Measurements from ENCODE around the gene LGI4. TPM values are rescaled to one million over a fixed set of nuclear protein-coding genes. Genes with fewer than 3 reads are reported as not detected.

LGI4 gene
- total and polyA plus RNA-seq, 4 experiments from 2014 or later: 0.72 to 0.81 TPM; not detected in 2

DNA sequence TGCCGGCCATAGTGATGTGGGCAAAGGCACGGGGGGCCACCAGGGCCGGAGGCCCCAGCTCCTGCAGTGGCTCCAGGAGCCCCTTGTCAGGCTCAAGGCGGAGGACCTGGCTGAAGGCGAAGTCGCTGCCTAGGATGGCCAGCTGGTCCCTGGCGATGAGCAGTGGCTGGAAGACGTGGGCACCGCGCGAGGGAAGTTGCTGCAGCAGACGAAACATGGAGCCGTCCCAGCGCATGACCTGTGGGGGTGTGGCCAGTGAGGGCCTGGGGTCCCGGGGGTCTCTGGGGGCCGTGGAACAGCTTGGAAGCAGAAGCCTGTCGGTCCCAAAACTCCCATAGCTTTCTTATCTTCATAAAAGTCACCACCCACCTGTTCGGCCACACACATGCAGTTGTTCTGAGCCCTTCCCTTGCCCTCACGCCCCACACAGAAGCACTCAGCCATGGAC is 9.6 kb downstream of the LGI4 start:
- Mint-ChIP-seq H3K4me1 (peaks cover 9 to 16% (median 12%) of the 10 kb centered on the region in 4 donors), H3K36me3 (no peaks in the 10 kb centered on the region), H3K27ac (no peak overlapping the region), H3K4me3 (peak overlapping the region in 2 of 8 donors; percentile 44 to 45), H3K27me3 (no peaks in the 10 kb centered on the region), H3K9me3 (no peaks in the 10 kb centered on the region)
- ChIA-PET CTCF (ENCODE audit: partially characterized antibody) (interaction anchor here (1.1 to 1.3 kb wide), 2 partner anchors 9 to 486 kb away, joined by 3 read pairs; no protein-coding TSS in a partner anchor), POLR2A (ENCODE audit: partially characterized antibody) (interaction anchor here (0.7 to 3.0 kb wide), 7 partner anchors 9 to 143 kb away, joined by 3 to 23 read pairs (median 6); partner anchors contain the start of genes FXYD5, FXYD7 and USF2)
- intact Hi-C loops (cut with micrococcal nuclease): no loop called here
- Histone ChIP-seq H3K4me1 (ENCODE audit: insufficient read depth, low read length) (peaks cover 13% of the 10 kb centered on the region), H3K27me3 (ENCODE audit: insufficient read depth, low read length) (no peaks in the 10 kb centered on the region), H3K36me3 (ENCODE audit: insufficient read depth, low read length) (no peaks in the 10 kb centered on the region), H3K4me3 (ENCODE audit: low read length in 2 of 2) (no peak overlapping the region), H3K9me3 (ENCODE audit: control insufficient read depth in 1 of 2, low read length in 2 of 2) (no peaks in the 10 kb centered on the region), H3K27ac (ENCODE audit: low read depth, low read length) (no peak overlapping the region)
- no peak for DNase-seq

DNA sequence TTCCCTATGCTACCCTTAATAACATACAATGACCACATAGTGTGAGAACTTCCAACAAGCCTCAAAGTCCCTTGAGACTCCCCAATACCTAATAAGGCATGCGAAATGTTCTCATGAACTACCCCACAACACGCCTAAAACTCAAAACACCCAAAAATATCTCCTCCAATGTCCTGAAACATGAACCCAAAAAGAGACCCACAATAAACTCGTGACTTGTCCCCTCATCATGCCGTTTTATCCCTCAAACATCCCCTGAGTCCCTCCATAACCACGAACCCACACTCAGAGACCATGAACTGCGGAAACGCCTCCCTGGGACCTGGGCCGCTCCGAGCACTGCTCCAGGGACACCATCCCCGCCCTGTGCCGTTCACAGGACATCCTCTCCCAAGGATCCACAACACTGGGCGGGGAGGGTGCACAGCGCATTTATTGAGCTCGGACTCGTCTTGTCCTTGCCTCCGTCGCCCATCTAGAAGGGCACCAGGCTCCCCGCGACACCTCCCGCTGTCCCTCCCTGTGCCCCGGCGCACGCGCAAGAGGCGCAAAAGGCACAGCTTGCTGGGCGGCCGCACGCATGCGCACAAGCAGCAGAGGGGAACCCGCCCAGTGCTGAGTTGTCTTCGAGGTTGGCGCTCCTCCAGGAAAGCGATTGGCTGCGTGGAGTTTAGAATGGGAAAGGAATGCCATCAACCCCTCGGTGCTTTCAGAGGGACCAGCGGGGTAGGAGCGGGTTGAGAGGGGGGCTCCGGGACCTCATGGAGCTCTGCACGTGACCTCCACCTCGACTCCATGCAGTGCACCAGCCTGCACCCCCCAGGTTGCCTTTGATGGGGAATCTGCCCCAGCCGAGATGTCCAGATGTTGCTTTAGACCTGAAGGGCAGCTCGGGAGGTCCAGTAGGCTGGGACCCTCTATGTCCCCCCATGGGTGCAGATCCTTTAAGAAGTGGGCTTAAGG is 10.5 kb downstream of the LGI4 start:
- intact Hi-C loops (cut with micrococcal nuclease): no loop called here
- ChIA-PET CTCF (ENCODE audit: partially characterized antibody) (interaction anchor here (0.6 to 2.4 kb wide), 9 partner anchors 9 to 697 kb away, joined by 3 to 11 read pairs (median 3); partner anchors contain the start of gene FXYD3), POLR2A (ENCODE audit: partially characterized antibody) (interaction anchor here (0.7 to 3.0 kb wide), 10 partner anchors 9 to 145 kb away, joined by 3 to 23 read pairs (median 5); partner anchors contain the start of genes FXYD5, FXYD7 and USF2)
- Histone ChIP-seq H3K36me3 (ENCODE audit: insufficient read depth, low read length) (no peaks in the 10 kb centered on the region), H3K27me3 (ENCODE audit: insufficient read depth, low read length) (no peaks in the 10 kb centered on the region), H3K4me1 (ENCODE audit: insufficient read depth, low read length) (peaks cover 13% of the 10 kb centered on the region), H3K27ac (ENCODE audit: low read depth, low read length) (peak overlapping the region; percentile 47), H3K9me3 (ENCODE audit: control insufficient read depth in 1 of 2, low read length in 2 of 2) (no peaks in the 10 kb centered on the region), H3K4me3 (ENCODE audit: low read length in 2 of 2) (peak overlapping the region; percentile 40 to 57)
- H3K9me3 Mint-ChIP-seq: no peaks in the 10 kb centered on the region
- no peaks in the 10 kb centered on the region for H3K27me3 Mint-ChIP-seq
- H3K27ac Mint-ChIP-seq: peak overlapping the region; percentile 58 to 90 (median 86)
- no peaks in the 10 kb centered on the region for H3K36me3 Mint-ChIP-seq
- peaks cover 9 to 16% (median 12%) of the 10 kb centered on the region in 4 donors for H3K4me1 Mint-ChIP-seq
- peak overlapping the region; percentile 77 to 88 (median 84) for H3K4me3 Mint-ChIP-seq
- peak; percentile 83 to 85 (median 83) for DNase-seq

DNA sequence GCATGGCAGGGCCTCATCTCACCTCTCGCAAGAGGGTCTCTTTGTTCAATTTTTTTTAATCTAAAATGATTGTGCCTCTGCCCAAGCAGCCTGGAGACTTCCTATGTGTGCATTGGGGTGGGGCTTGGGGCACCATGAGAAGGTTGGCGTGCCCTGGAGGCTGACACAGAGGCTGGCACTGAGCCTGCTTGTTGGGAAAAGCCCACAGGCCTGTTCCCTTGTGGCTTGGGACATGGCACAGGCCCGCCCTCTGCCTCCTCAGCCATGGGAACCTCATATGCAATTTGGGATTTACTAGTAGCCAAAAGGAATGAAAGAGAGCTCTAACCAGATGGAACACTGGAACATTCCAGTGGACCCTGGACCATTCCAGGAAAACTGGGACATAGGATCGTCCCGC is 11.3 kb downstream of the LGI4 start:
- H3K36me3 Mint-ChIP-seq: no peaks in the 10 kb centered on the region
- H3K4me3 Mint-ChIP-seq: peak overlapping the region in 7 of 8 donors; percentile 77 to 88 (median 84)
- H3K9me3 Mint-ChIP-seq: no peaks in the 10 kb centered on the region
- Histone ChIP-seq H3K27me3 (ENCODE audit: insufficient read depth, low read length) (no peaks in the 10 kb centered on the region), H3K4me3 (ENCODE audit: low read length in 2 of 2) (no peak overlapping the region), H3K9me3 (ENCODE audit: control insufficient read depth in 1 of 2, low read length in 2 of 2) (no peaks in the 10 kb centered on the region), H3K27ac (ENCODE audit: low read depth, low read length) (no peak overlapping the region), H3K4me1 (ENCODE audit: insufficient read depth, low read length) (peaks cover 13% of the 10 kb centered on the region), H3K36me3 (ENCODE audit: insufficient read depth, low read length) (no peaks in the 10 kb centered on the region)
- H3K27ac Mint-ChIP-seq: peak overlapping the region in 1 of 7 donors; percentile 90
- DNase-seq: no peak
- intact Hi-C loops (cut with micrococcal nuclease): no loop called here
- H3K4me1 Mint-ChIP-seq: peaks cover 9 to 16% (median 12%) of the 10 kb centered on the region in 4 donors
- ChIA-PET POLR2A (ENCODE audit: partially characterized antibody) (interaction anchor here (0.9 to 3.0 kb wide), 3 partner anchors 18 to 145 kb away, joined by 3 to 23 read pairs (median 12); partner anchors contain the start of genes FXYD7 and USF2), CTCF (ENCODE audit: partially characterized antibody) (interaction anchor here (1.0 to 2.4 kb wide), 3 partner anchors 8 to 57 kb away, joined by 3 to 11 read pairs (median 6); partner anchors contain the start of gene FXYD3)
- no peaks in the 10 kb centered on the region for H3K27me3 Mint-ChIP-seq

DNA sequence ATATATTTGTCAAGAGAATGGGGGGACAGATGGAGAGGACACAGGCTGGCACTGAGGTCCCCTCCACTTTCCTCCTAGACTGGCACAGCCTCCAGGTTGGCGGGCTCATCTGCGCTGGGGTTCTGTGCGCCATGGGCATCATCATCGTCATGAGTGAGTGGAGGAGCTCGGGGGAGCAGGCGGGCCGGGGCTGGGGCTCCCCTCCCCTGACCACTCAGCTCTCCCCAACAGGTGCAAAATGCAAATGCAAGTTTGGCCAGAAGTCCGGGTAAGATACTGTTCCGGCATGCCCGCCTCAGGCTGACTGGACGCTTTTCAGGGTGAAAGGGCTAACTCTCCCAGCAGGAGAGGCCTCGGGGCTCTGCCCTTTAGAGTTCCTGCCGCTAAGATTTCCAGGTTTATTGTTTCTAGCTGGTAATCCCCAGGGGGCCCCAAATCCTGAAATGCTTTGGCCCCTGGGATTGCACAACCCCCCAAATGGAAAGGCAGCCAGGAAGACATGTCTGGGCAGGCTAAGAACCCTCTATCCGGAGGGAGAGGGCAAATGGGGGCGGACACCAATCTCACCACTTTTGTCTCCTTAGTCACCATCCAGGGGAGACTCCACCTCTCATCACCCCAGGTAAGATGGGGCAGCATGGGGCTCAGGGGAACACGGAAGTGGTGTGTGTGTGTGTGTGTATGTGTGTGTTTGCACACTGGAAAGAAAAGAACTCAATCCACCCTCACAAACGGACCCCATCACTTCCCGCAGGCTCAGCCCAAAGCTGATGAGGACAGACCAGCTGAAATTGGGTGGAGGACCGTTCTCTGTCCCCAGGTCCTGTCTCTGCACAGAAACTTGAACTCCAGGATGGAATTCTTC is 11.9 kb downstream of the LGI4 start:
- Mint-ChIP-seq H3K4me3 (no peak overlapping the region), H3K27me3 (no peaks in the 10 kb centered on the region)
- POLR2A ChIA-PET (ENCODE audit: partially characterized antibody): interaction anchor here (3.0 kb wide), 1 partner anchor 19 kb away, joined by 23 read pairs; the partner anchor contains the start of gene FXYD7

DNA sequence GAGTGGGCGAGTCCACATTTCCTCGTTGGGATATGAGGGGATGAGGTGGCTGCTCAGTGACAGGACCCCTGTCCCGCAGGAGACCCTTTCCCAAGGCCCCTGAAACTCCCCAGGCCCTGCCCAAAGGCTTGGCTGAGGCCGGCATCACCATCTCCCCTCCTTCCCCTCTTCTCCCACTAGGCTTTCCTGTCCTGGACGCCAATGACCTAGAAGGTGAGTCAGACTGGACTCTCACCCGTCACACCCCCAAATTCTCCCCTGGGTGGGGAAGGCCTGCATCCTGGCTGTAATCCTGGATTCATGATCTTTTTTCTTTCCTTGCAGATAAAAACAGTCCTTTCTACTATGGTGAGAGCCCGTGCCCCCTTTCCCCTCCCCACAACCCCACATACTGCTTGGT is 14.0 kb downstream of the LGI4 start:
- peaks cover 13% of the 10 kb centered on the region for H3K4me1 ChIP-seq (ENCODE audit: insufficient read depth, low read length)
- DNase-seq: no peak
- ChIA-PET CTCF (ENCODE audit: partially characterized antibody) (interaction anchor here (1.3 kb wide), 1 partner anchor 54 kb away, joined by 5 read pairs; no protein-coding TSS in a partner anchor), POLR2A (ENCODE audit: partially characterized antibody) (no interaction called here)
- H3K27me3 Mint-ChIP-seq: peaks cover 0 to 2% of the 10 kb centered on the region in 2 donors
- H3K9me3 ChIP-seq (ENCODE audit: control insufficient read depth in 1 of 2, low read length in 2 of 2): no peaks in the 10 kb centered on the region
- H3K4me1 Mint-ChIP-seq: peaks cover 9 to 16% (median 12%) of the 10 kb centered on the region in 4 donors
- H3K4me3 Mint-ChIP-seq: no peak overlapping the region
- H3K27me3 ChIP-seq (ENCODE audit: insufficient read depth, low read length): no peaks in the 10 kb centered on the region
- H3K27ac ChIP-seq (ENCODE audit: low read depth, low read length): no peak overlapping the region
- no peak overlapping the region for H3K27ac Mint-ChIP-seq
- no peak overlapping the region for H3K4me3 ChIP-seq (ENCODE audit: low read length in 2 of 2)
- no peaks in the 10 kb centered on the region for H3K9me3 Mint-ChIP-seq
- no peaks in the 10 kb centered on the region for H3K36me3 ChIP-seq (ENCODE audit: insufficient read depth, low read length)
- H3K36me3 Mint-ChIP-seq: no peaks in the 10 kb centered on the region
- intact Hi-C loops (cut with micrococcal nuclease): no loop called here

More for the DNA sequence above, 11.9 kb downstream of the LGI4 start:
- H3K4me3 ChIP-seq (ENCODE audit: low read length in 2 of 2): no peak overlapping the region
- no peaks in the 10 kb centered on the region for H3K27me3 ChIP-seq (ENCODE audit: insufficient read depth, low read length)
- CTCF ChIA-PET (ENCODE audit: partially characterized antibody): interaction anchor here (1.0 to 2.4 kb wide), 3 partner anchors 8 to 56 kb away, joined by 3 to 11 read pairs (median 6); partner anchors contain the start of gene FXYD3
- H3K9me3 Mint-ChIP-seq: no peaks in the 10 kb centered on the region
- H3K36me3 Mint-ChIP-seq: no peaks in the 10 kb centered on the region
- no peak overlapping the region for H3K27ac ChIP-seq (ENCODE audit: low read depth, low read length)
- peaks cover 13% of the 10 kb centered on the region for H3K4me1 ChIP-seq (ENCODE audit: insufficient read depth, low read length)
- H3K27ac Mint-ChIP-seq: no peak overlapping the region
- no peaks in the 10 kb centered on the region for H3K9me3 ChIP-seq (ENCODE audit: control insufficient read depth in 1 of 2, low read length in 2 of 2)
- H3K36me3 ChIP-seq (ENCODE audit: insufficient read depth, low read length): no peaks in the 10 kb centered on the region
- intact Hi-C loops (cut with micrococcal nuclease): no loop called here
- peaks cover 9 to 16% (median 12%) of the 10 kb centered on the region in 4 donors for H3K4me1 Mint-ChIP-seq
- DNase-seq: no peak

DNA sequence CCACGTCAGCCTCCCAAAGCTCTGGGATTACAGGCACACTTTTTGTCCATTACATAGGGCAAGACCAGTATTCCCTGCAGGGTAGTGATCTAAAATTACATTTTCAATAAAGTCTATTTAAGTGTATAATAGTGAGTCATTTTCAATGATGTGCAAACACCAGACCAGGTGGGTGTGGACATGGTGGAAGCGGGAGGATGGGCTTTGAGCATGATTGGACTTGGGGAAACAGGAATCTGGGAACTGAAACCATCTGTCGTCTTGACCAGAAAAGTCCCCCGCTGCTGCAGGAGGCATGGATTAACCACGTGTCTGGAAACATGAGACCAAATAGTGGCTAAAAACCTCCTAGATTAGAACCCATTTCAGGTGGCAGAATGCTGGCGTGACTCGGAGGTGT is 14.4 kb downstream of the LGI4 start:
- intact Hi-C loops (cut with micrococcal nuclease): no loop called here
- no peak overlapping the region for H3K27ac ChIP-seq (ENCODE audit: low read depth, low read length)
- Mint-ChIP-seq H3K9me3 (no peaks in the 10 kb centered on the region), H3K27ac (no peak overlapping the region), H3K4me1 (peaks cover 9 to 16% (median 12%) of the 10 kb centered on the region in 4 donors), H3K4me3 (no peak overlapping the region), H3K36me3 (no peaks in the 10 kb centered on the region), H3K27me3 (peaks cover 2% of the 10 kb centered on the region in 2 donors)
- no peaks in the 10 kb centered on the region for H3K27me3 ChIP-seq (ENCODE audit: insufficient read depth, low read length)
- POLR2A ChIA-PET (ENCODE audit: partially characterized antibody): no interaction called here
- CTCF ChIA-PET (ENCODE audit: partially characterized antibody): interaction anchor here (1.7 kb wide), 1 partner anchor 21 kb away, joined by 3 read pairs; no protein-coding TSS in a partner anchor
- DNase-seq: no peak
- H3K36me3 ChIP-seq (ENCODE audit: insufficient read depth, low read length): no peaks in the 10 kb centered on the region
- peaks cover 13% of the 10 kb centered on the region for H3K4me1 ChIP-seq (ENCODE audit: insufficient read depth, low read length)
- no peaks in the 10 kb centered on the region for H3K9me3 ChIP-seq (ENCODE audit: control insufficient read depth in 1 of 2, low read length in 2 of 2)
- no peak overlapping the region for H3K4me3 ChIP-seq (ENCODE audit: low read length in 2 of 2)

Data from CD4-positive, alpha-beta memory T cell (primary cell).